Astrocyte of the spinal cord (primary cell): ENCODE results near the gene ABHD12B.

ENCODE experiments used
- DNase-seq: peaks from one replicate; pipeline ENCODE4 v3.0.0; 2011; ENCODE audit warnings: low read depth, low spot score
- H3K4me3 ChIP-seq: 2 replicates; pipeline ENCODE4 v1.5.1; 2011; ENCODE audit warnings: low read depth, mild to moderate bottlenecking, low read length, moderate library complexity
- CTCF ChIP-seq: IDR thresholded peaks from 2 replicates; pipeline ENCODE4 v1.5.1; 2012; ENCODE audit warnings: low read depth, mild to moderate bottlenecking, low read length, inconsistent platforms
- in situ Hi-C: cut with HindIII; loops from 2 replicates; pipeline ENCODE4 v1.10.0; 2017; ENCODE audit warnings: low sequenced_read_pairs

ABHD12B gene

GRCh38 chr14:50828721-50829488 lies 42.9 kb upstream of the ABHD12B start:
- no peak for DNase-seq
- TF ChIP-seq CTCF = no peak
- peak overlapping the region; percentile 75 for H3K4me3 ChIP-seq
- in situ Hi-C loops = no loop called here

- H3K4me3 ChIP-seq = peak overlapping the region; percentile 75
- no peak for TF ChIP-seq CTCF
- in situ Hi-C loops = no loop called here
- no peak for DNase-seq
Measured at GRCh38 chr14:50829489-50830043, 42.3 kb upstream of the ABHD12B start.

- H3K4me3 ChIP-seq = peak overlapping the region; percentile 75
- in situ Hi-C loops = no loop called here
- DNase-seq = peak; percentile 45
- TF ChIP-seq CTCF = no peak
Measured at GRCh38 chr14:50830044-50830931, 41.6 kb upstream of the ABHD12B start.

- DNase-seq = peak; percentile 71
- no peak for TF ChIP-seq CTCF
- in situ Hi-C loops = no loop called here
- peak within 1 kb of the TSS; percentile 75 for H3K4me3 ChIP-seq
Measured at GRCh38 chr14:50830932-50831725, 40.7 kb upstream of the ABHD12B start, which contains the start of gene NIN. NIN (minus strand) TSS chr14:50831162; CDS start chr14:50822056, 9,106 bp downstream.

GRCh38 chr14:50831726-50832168 lies 40.1 kb upstream of the ABHD12B start:
- in situ Hi-C loops = no loop called here

More at GRCh38 chr14:50831726-50832168, 40.1 kb upstream of the ABHD12B start:
- DNase-seq = peak; percentile 13
- H3K4me3 ChIP-seq = peak overlapping the region; percentile 75
- TF ChIP-seq CTCF = no peak
